ENCODE measurements around the gene MARK3. TPM values are rescaled to one million over a fixed set of nuclear protein-coding genes. Genes with fewer than 3 reads are reported as not detected.
A peak's percentile ranks its signal among the peaks of the same experiment; 100 is the strongest.

Gene MARK3
- total and polyA plus RNA-seq, 10 of the 15 experiments (the other 5 are each of a cell fraction or from before 2014, with no cell fraction given): 10.7 to 75.1 (median 41.4) TPM

DNA sequence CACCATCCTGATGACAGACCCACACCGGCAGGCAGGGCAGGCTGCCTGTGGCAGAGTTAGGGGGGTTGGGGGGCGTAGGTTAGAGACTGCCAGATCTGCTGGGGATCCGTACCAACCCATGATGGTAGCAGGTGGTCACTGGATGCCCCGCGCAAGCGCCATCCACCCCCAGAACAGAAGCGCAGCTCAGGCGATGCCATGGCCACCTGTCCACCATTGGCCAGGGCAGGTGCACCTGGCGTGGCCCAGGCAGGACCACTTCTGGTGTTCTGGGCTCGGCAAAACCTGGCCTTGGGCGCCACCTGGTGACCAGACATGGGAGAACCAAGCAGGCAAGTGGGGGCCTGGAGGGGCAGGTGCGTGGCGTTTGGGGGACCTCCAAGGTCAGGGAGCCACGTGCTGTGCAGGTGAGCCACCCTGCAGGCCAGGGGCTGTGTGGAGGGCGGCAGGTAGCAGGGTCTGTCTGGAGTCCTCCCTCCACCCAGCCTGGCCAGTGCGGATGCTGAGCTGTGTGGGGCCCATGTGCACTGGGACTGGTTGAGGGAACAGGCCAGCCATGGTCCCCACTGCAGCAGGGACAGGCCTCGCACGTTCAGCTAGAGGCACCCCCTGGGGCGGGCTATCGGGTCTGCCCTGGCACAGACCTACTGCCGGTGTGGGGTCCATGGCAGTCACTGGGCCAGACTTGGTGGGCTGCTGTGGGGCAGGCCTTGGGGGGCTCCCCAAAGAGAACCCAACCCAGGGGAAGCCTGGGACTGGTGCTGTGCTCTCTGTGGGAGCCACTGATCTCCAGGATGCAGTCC is 161.6 kb downstream of the MARK3 start (continued):
- TF ChIP-seq RAD51 (IDR thresholded peaks at IDR 0.05) (no peak), DPF2 (IDR thresholded peaks at IDR 0.05) (0 out of 2 replicates have a peak, but pooled peaks have one; percentile 33), YY1 (IDR thresholded peaks at IDR 0.05; ENCODE audit: low read depth, low read length) (peak; percentile 67; the same call in 1 of the 2 replicates), HDGF (IDR thresholded peaks at IDR 0.05) (peak; percentile 21; the same call in 1 of the 2 replicates), SMC3 (IDR thresholded peaks at IDR 0.05; ENCODE audit: borderline replicate concordance, low read length) (peak; percentile 95), FOXM1 (IDR thresholded peaks at IDR 0.05; ENCODE audit: low read depth, low read length) (no peak), RAD21 (IDR thresholded peaks at IDR 0.05; ENCODE audit: insufficient read depth, low read depth, low read length) (peak; percentile 93)

DNA sequence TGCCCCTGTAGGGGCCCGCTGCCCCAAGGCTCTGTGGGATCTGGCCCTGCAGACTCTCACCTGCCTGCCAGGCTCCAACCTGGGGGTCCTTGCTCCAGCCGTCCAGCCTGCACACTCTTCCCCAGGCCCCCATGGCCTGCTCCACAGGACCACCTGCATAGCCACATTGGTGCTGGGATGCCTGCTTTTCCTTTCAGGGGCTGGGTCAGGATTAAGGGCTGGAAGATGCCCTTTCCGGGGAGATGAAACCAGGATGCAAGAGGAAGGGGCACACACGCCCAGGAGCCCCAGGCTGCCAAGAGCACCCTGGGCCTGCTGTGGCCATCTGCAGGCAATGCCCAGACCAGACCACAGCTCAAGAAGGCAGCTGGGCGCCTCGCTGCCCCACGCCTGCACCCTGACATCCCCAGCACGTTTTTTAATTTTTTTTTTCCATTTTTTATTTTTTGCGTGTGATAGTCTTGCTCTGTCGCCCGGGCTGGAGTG is 162.3 kb downstream of the MARK3 start:
- intact Hi-C loops (cut with micrococcal nuclease; ENCODE audit: unreplicated experiment): no loop called here
- Histone ChIP-seq H3K9ac (ENCODE audit: control insufficient read depth, insufficient read depth, low read length) (no peak overlapping the region), H2AFZ (ENCODE audit: control insufficient read depth, low read depth, low read length) (no peak overlapping the region), H3K27ac (ENCODE audit: control insufficient read depth, insufficient read depth) (no peak overlapping the region), H3K4me1 (ENCODE audit: control insufficient read depth, insufficient read depth, low read length) (no peaks in the 10 kb centered on the region), H4K20me1 (ENCODE audit: control insufficient read depth, insufficient read depth) (no peaks in the 10 kb centered on the region), H3K79me2 (ENCODE audit: control insufficient read depth, insufficient read depth, low read length) (no peaks in the 10 kb centered on the region), H3K4me2 (ENCODE audit: control insufficient read depth, insufficient read depth) (no peak overlapping the region), H3K27me3 (replicated peaks in 1 of 2; ENCODE audit: control insufficient read depth in 2 of 2, insufficient read depth in 2 of 2, low read length in 1 of 2) (no peaks in the 10 kb centered on the region), H3K9me3 (replicated peaks; ENCODE audit: control insufficient read depth, insufficient read depth, low read length) (no peaks in the 10 kb centered on the region), H3K36me3 (ENCODE audit: control insufficient read depth in 2 of 2, insufficient read depth in 2 of 2, low read length in 1 of 2) (no peaks in the 10 kb centered on the region), H3K4me3 (no peak overlapping the region)
- ChIA-PET POLR2A (no interaction called here), RAD21 (ENCODE audit: unreplicated experiment) (interaction anchor here (0.5 to 2.5 kb wide), 7 partner anchors 20 to 121 kb away, joined by 3 to 25 read pairs (median 4); no protein-coding TSS in a partner anchor), CTCF (interaction anchor here (0.6 to 5.7 kb wide), 6 partner anchors 11 to 46 kb away, joined by 3 to 53 read pairs (median 3); no protein-coding TSS in a partner anchor), SMC1A (ENCODE audit: uncharacterized antibody, unreplicated experiment) (interaction anchor here (0.6 to 1.5 kb wide), 3 partner anchors 17 to 29 kb away, joined by 3 to 13 read pairs (median 3); no protein-coding TSS in a partner anchor)
- BruUV-seq (replicated peaks): no TSS peak
- no peak for DNase-seq (ENCODE audit: low read depth, low spot score)
- in situ Hi-C loops (cut with MboI): no loop called here
- TF ChIP-seq CHD2 (IDR thresholded peaks at IDR 0.05; ENCODE audit: borderline replicate concordance, low read depth, low read length): no peak
- TF ChIP-seq FOS (IDR thresholded peaks at IDR 0.05; ENCODE audit: borderline replicate concordance, extremely low read depth, insufficient read length): no peak
- TF ChIP-seq IRF5 (IDR thresholded peaks at IDR 0.05; ENCODE audit: borderline replicate concordance): no peak
- TF ChIP-seq SUZ12 (IDR thresholded peaks at IDR 0.05; ENCODE audit: unreplicated experiment): no peak
- TF ChIP-seq CBFB (IDR thresholded peaks at IDR 0.05; ENCODE audit: low read depth): no peak
- TF ChIP-seq TARDBP (IDR thresholded peaks at IDR 0.05; ENCODE audit: borderline replicate concordance): no peak
- TF ChIP-seq ZNF274 (IDR thresholded peaks at IDR 0.05; ENCODE audit: insufficient read depth, insufficient read length): no peak
- no peak for TF ChIP-seq RELA (IDR thresholded peaks at IDR 0.05; ENCODE audit: borderline replicate concordance, partially characterized antibody)
- no peak for TF ChIP-seq SREBF1 (IDR thresholded peaks at IDR 0.05; ENCODE audit: low read length)
- TF ChIP-seq SUPT20H (IDR thresholded peaks at IDR 0.05; ENCODE audit: borderline replicate concordance, control insufficient read depth, low read depth, low read length): no peak
- no peak for TF ChIP-seq HDGF (IDR thresholded peaks at IDR 0.05)
- no peak for TF ChIP-seq TCF12 (IDR thresholded peaks at IDR 0.05; ENCODE audit: low read depth, low read length)
- TF ChIP-seq MEF2B (IDR thresholded peaks at IDR 0.05; ENCODE audit: partially characterized antibody, poor library complexity, severe bottlenecking): no peak
- no peak for TF ChIP-seq CTCF (IDR thresholded peaks at IDR 0.05 in 2 of 3, conservative IDR thresholded peaks at IDR 0.05 in 1 of 3; ENCODE audit: control insufficient read depth in 2 of 3, extremely low read depth in 1 of 3, insufficient read depth in 1 of 3, low read depth in 3 of 3, low read length in 3 of 3)
- TF ChIP-seq ZZZ3 (IDR thresholded peaks at IDR 0.05; ENCODE audit: control insufficient read depth, insufficient read length, low read depth): no peak
- no peak for ATAC-seq
- 49% methylated on average over 9 of the region's 11 CpGs for WGBS (ENCODE audit: insufficient coverage, insufficient replicate concordance, low lambda C conversion rate, missing lambda C conversion rate)
- no peak for FAIRE-seq

Data from GM12878 (cell line).